IMR-90 (cell line): Measurements from ENCODE around the gene TRAPPC12. TPM values are rescaled to one million over a fixed set of nuclear protein-coding genes. Genes with fewer than 3 reads are reported as not detected.

ENCODE experiments used
- ATAC-seq: fragments of 200-7000 bp; cut with Tn5 transposase; 2 replicates; pipeline ENCODE4 v1.9.1; 2020; ENCODE audit warnings: low read depth, mild to moderate bottlenecking, moderate library complexity
- BruUV-seq: library from RNA; stranded (reverse); fragments of 400-500 nt; replicated peaks from 2 replicates; lab custom pipeline; 2021; lab: Mats Ljungman, UMichigan
- CTCF ChIA-PET: fragments of 300-600 bp; formaldehyde crosslinking; extraction: SDS; loops from one replicate; lab custom pipeline; 2021; ENCODE audit warnings: antibody characterized with exemption; lab: Yijun Ruan, JAX
- POLR2A ChIA-PET: fragments of 300-600 bp; sonication (Branson Sonifier 250); formaldehyde crosslinking; loops from one replicate; lab custom pipeline; 2022; ENCODE audit warnings: antibody characterized with exemption; ENCODE audit not compliant: unreplicated experiment; lab: Charles Lee
- DNase-seq: peaks from one replicate; pipeline ENCODE4 v3.0.0; 2013
- H2AFZ ChIP-seq: replicated peaks from 2 replicates; pipeline ENCODE3; 2013; ENCODE audit warnings: low read length, mild to moderate bottlenecking; ENCODE audit not compliant: poor library complexity
- H2AK5ac ChIP-seq: 2 replicates; pipeline ENCODE4 v1.6.1; 2013; ENCODE audit warnings: low read depth, low read length, inconsistent platforms
- H2AK9ac ChIP-seq: replicated peaks from 2 replicates; pipeline ENCODE3; 2013; ENCODE audit warnings: mild to moderate bottlenecking, low read depth, low read length, moderate library complexity; ENCODE audit not compliant: poor library complexity
- H2BK120ac ChIP-seq: 2 replicates; pipeline ENCODE4 v1.6.1; 2013; ENCODE audit warnings: low read depth, low read length, inconsistent platforms
- H2BK15ac ChIP-seq: 3 replicates; pipeline ENCODE4 v1.6.1; 2013; ENCODE audit warnings: low read depth, low read length, inconsistent platforms
- H2BK20ac ChIP-seq: 2 replicates; pipeline ENCODE4 v1.6.1; 2013; ENCODE audit warnings: low read depth, mild to moderate bottlenecking, inconsistent platforms, low read length, moderate library complexity
- H2BK5ac ChIP-seq: 2 replicates; pipeline ENCODE4 v1.6.1; 2013; ENCODE audit warnings: mild to moderate bottlenecking, low read depth, low read length, inconsistent platforms; ENCODE audit not compliant: poor library complexity, severe bottlenecking
- H3K14ac ChIP-seq: replicated peaks from 2 replicates; pipeline ENCODE4 v1.6.1; 2013; ENCODE audit warnings: low read depth, low read length, inconsistent platforms
- H3K18ac ChIP-seq: 2 replicates; pipeline ENCODE4 v1.6.1; 2013; ENCODE audit warnings: low read depth, low read length, control low read depth
- H3K23ac ChIP-seq: 2 replicates; pipeline ENCODE4 v1.6.1; 2013; ENCODE audit warnings: low read depth, low read length, inconsistent platforms
- H3K27ac ChIP-seq: 2 replicates; pipeline ENCODE4 v1.5.1; 2013; ENCODE audit warnings: mild to moderate bottlenecking, control low read depth, low read length; ENCODE audit not compliant: insufficient read depth
- H3K27me3 ChIP-seq: 2 replicates; pipeline ENCODE4 v1.6.1; 2013; ENCODE audit warnings: low read length; ENCODE audit not compliant: control insufficient read depth, insufficient read depth
- H3K36me3 ChIP-seq: 2 replicates; pipeline ENCODE4 v1.6.1; 2013; ENCODE audit warnings: low read length, mixed read lengths; ENCODE audit not compliant: control insufficient read depth, insufficient read depth
- H3K4ac ChIP-seq: 2 replicates; pipeline ENCODE4 v1.6.1; 2013; ENCODE audit warnings: low read depth, low read length, inconsistent platforms
- H3K4me1 ChIP-seq: 2 replicates; pipeline ENCODE4 v1.6.1; 2013; ENCODE audit warnings: low read length, mixed read lengths; ENCODE audit not compliant: control insufficient read depth, insufficient read depth
- H3K4me2 ChIP-seq: 2 replicates; pipeline ENCODE4 v1.6.1; 2013; ENCODE audit warnings: low read depth, mild to moderate bottlenecking, control low read depth, low read length, moderate library complexity
- H3K4me3 ChIP-seq: 2 replicates; pipeline ENCODE4 v1.5.1; 2013; ENCODE audit warnings: low read depth, mild to moderate bottlenecking, control low read depth, low read length, moderate library complexity; ENCODE audit not compliant: insufficient read depth
- H3K56ac ChIP-seq: 2 replicates; pipeline ENCODE4 v1.6.1; 2013; ENCODE audit warnings: low read length, inconsistent platforms; ENCODE audit not compliant: insufficient read depth; ENCODE audit errors: extremely low read depth
- H3K79me1 ChIP-seq, 2 experiments: 2 replicates each; pipeline ENCODE4 v1.6.1; 2013; ENCODE audit warnings: low read length in 2 of 2, inconsistent platforms in 1 of 2, low read depth in 1 of 2
- H3K9ac ChIP-seq: 2 replicates; pipeline ENCODE4 v1.6.1; 2013; ENCODE audit warnings: low read depth, low read length, control low read depth
- H3K9me1 ChIP-seq: 2 replicates; pipeline ENCODE4 v1.6.1; 2013; ENCODE audit warnings: low read length, inconsistent platforms; ENCODE audit not compliant: insufficient read depth
- H3K9me3 ChIP-seq: 2 replicates; pipeline ENCODE4 v1.6.1; 2013; ENCODE audit warnings: low read length; ENCODE audit not compliant: control insufficient read depth, insufficient read depth
- H4K20me1 ChIP-seq: 2 replicates; pipeline ENCODE4 v1.6.1; 2013; ENCODE audit warnings: low read length, inconsistent platforms; ENCODE audit not compliant: insufficient read depth
- H4K5ac ChIP-seq: 2 replicates; pipeline ENCODE4 v1.6.1; 2013; ENCODE audit warnings: mild to moderate bottlenecking, low read depth, low read length, control low read depth
- H4K8ac ChIP-seq, 2 experiments: 2 replicates each; pipeline ENCODE4 v1.6.1; 2013; ENCODE audit warnings: low read depth in 2 of 2, low read length in 2 of 2, control low read depth in 1 of 2, inconsistent platforms in 1 of 2
- H4K91ac ChIP-seq: 2 replicates; pipeline ENCODE4 v1.6.1; 2013; ENCODE audit warnings: low read depth, low read length, inconsistent platforms; ENCODE audit not compliant: insufficient read depth
- CEBPB ChIP-seq: IDR thresholded peaks from 2 replicates; pipeline ENCODE4 v1.6.1; 2012; ENCODE audit warnings: low read depth, low read length, improper control_type of control experiment
- CHD1 ChIP-seq: IDR thresholded peaks from 2 replicates; pipeline ENCODE4 v1.6.1; 2012; ENCODE audit warnings: low read depth, low read length, improper control_type of control experiment
- FOS ChIP-seq: fragments of 150-350 bp; IDR thresholded peaks from 2 replicates; pipeline ENCODE4 v1.6.1; 2016; ENCODE audit warnings: low read depth, low read length
- MAFK ChIP-seq: IDR thresholded peaks from 2 replicates; pipeline ENCODE4 v1.6.1; 2012; ENCODE audit warnings: low read depth, low read length, improper control_type of control experiment
- MXI1 ChIP-seq: IDR thresholded peaks from 2 replicates; pipeline ENCODE4 v1.6.1; 2012; ENCODE audit warnings: low read depth, mild to moderate bottlenecking, low read length, moderate library complexity, borderline replicate concordance
- POLR2A ChIP-seq: IDR thresholded peaks from 2 replicates; pipeline ENCODE4 v1.6.1; 2012; ENCODE audit warnings: mild to moderate bottlenecking, low read depth, low read length
- RAD21 ChIP-seq: IDR thresholded peaks from 2 replicates; pipeline ENCODE4 v1.6.1; 2012; ENCODE audit warnings: low read length, improper control_type of control experiment
- RFX5 ChIP-seq: IDR thresholded peaks from 2 replicates; pipeline ENCODE4 v1.8.0; 2012; ENCODE audit warnings: low read depth, mild to moderate bottlenecking, low read length, moderate library complexity
- SMC3 ChIP-seq: fragments of 150-350 bp; IDR thresholded peaks from 2 replicates; pipeline ENCODE4 v1.6.1; 2016; ENCODE audit warnings: low read depth, mild to moderate bottlenecking, antibody characterized with exemption, low read length, moderate library complexity
- WGBS, 2 experiments: methylation state at CpG; one replicate each; pipeline versions ENCODE4 v1.1.5 to v1.1.7; 2013; ENCODE audit warnings: missing lambda C conversion rate in 2 of 2; ENCODE audit not compliant: insufficient read length in 1 of 2; ENCODE audit errors: extremely low coverage in 2 of 2; 5-methylcytosine and 5-hydroxymethylcytosine counted together
- dilution Hi-C: fragments of 300-500 bp; cut with HindIII; formaldehyde crosslinking; loops from one replicate; pipeline ENCODE4 v1.14.3; 2018; ENCODE audit warnings: low sequenced_read_pairs; ENCODE audit not compliant: unreplicated experiment
- in situ Hi-C: fragments of 300-500 bp; cut with MboI; formaldehyde crosslinking; loops from 3 replicates; pipeline ENCODE4 v1.14.3; 2019; ENCODE audit warnings: low sequenced_read_pairs, inconsistent platforms, mixed read lengths
- intact Hi-C: fragments of 100-400 bp; cut with micrococcal nuclease; formaldehyde crosslinking; loops from 2 replicates; pipeline ENCODE4 v1.10.0; 2022
- polyA plus RNA-seq, 3 experiments: library from polyadenylated mRNA; depleted of rRNA; stranded (reverse); fragments of >200 nt; gene quantifications; 2 replicates each; pipeline ENCODE4 v1.2.3, GENCODE V29; 2012; ENCODE audit warnings: low replicate concordance in 1 of 3
- total RNA-seq: library from RNA; depleted of rRNA; stranded (reverse); fragments of >200 nt; gene quantifications from 2 replicates; pipeline ENCODE4 v1.2.3, GENCODE V29; 2012
- TF ChIP-seq, protein P1 (sequence below): conservative IDR thresholded peaks from 2 replicates; pipeline ENCODE4 v1.5.1; 2012; ENCODE audit warnings: mild to moderate bottlenecking, low read depth, low read length, improper control_type of control experiment
- TF ChIP-seq, protein P2 (sequence below): fragments of 150-350 bp; IDR thresholded peaks from 2 replicates; pipeline ENCODE4 v1.6.1; 2017; ENCODE audit warnings: mild to moderate bottlenecking, antibody characterized with exemption, low read length, low read depth

TRAPPC12 gene
- total and polyA plus RNA-seq, 2 of the 4 experiments (the other 2 are of a cell fraction): 25.8 to 69.9 TPM

DNA sequence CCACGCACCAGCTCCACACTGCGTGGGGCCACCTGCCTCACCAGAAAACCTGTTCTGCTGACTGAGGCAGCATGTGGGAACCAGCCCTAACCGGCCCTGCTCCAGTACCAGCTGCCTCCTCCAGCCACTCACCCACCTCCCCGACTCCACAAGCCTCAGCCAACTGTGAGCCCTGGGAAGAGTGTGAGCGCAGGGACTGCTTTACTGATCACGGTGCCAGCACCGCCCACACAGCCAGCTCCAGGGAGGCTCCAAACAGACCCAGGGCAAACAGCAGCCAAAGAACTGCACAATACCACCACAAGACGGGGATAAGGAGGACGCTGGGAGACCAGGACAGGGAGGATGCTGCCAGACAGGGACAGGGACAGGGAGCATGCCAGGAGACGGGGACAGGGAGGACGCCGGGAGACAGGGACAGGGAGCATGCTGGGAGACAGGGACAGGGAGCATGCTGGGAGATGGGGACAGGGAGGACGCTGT, 30.2 kb upstream of the TRAPPC12 start:
- Histone ChIP-seq H4K91ac (no peak overlapping the region), H2AK5ac (no peak overlapping the region), H4K8ac (no peak overlapping the region), H3K36me3 (peaks cover 7% of the 10 kb centered on the region), H3K14ac (no peak overlapping the region), H2BK20ac (no peak overlapping the region), H3K4ac (no peak overlapping the region), H2BK120ac (no peak overlapping the region), H3K56ac (no peak overlapping the region), H3K27ac (no peak overlapping the region), H3K4me1 (peaks cover 2% of the 10 kb centered on the region; the same call in 1 of the 2 replicates), H2AK9ac (no peak overlapping the region), H3K27me3 (no peaks in the 10 kb centered on the region), H3K4me2 (no peak overlapping the region), H2BK5ac (no peak overlapping the region), H3K4me3 (no peak overlapping the region), H3K9me3 (no peaks in the 10 kb centered on the region), H2AFZ (peak overlapping the region; percentile 41), H4K5ac (no peak overlapping the region), H3K23ac (no peak overlapping the region), H3K9me1 (0 out of 2 replicates have a peak, but pooled peaks cover 7% of the 10 kb centered on the region), H3K9ac (no peak overlapping the region), H2BK15ac (no peak overlapping the region), H3K79me1 (peaks cover 0 to 6% of the 10 kb centered on the region in 2 experiments; a peak in 2 of 4 replicates), H3K18ac (no peak overlapping the region), H4K20me1 (no peaks in the 10 kb centered on the region)
- ChIA-PET CTCF (no interaction called here), POLR2A (no interaction called here)
- 77% methylated on average over 6 of the region's 13 CpGs; no CpG with 5 or more reads in 1 of the 2 experiments for WGBS, 2 experiments
- BruUV-seq: no TSS peak
- TF ChIP-seq MAFK (no peak), POLR2A (no peak), CHD1 (no peak), RFX5 (no peak), SMC3 (no peak), RAD21 (no peak), FOS (no peak), CEBPB (no peak), MXI1 (no peak)
- TF ChIP-seq, protein P1, sequence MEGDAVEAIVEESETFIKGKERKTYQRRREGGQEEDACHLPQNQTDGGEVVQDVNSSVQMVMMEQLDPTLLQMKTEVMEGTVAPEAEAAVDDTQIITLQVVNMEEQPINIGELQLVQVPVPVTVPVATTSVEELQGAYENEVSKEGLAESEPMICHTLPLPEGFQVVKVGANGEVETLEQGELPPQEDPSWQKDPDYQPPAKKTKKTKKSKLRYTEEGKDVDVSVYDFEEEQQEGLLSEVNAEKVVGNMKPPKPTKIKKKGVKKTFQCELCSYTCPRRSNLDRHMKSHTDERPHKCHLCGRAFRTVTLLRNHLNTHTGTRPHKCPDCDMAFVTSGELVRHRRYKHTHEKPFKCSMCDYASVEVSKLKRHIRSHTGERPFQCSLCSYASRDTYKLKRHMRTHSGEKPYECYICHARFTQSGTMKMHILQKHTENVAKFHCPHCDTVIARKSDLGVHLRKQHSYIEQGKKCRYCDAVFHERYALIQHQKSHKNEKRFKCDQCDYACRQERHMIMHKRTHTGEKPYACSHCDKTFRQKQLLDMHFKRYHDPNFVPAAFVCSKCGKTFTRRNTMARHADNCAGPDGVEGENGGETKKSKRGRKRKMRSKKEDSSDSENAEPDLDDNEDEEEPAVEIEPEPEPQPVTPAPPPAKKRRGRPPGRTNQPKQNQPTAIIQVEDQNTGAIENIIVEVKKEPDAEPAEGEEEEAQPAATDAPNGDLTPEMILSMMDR: no peak
- TF ChIP-seq, protein P2, sequence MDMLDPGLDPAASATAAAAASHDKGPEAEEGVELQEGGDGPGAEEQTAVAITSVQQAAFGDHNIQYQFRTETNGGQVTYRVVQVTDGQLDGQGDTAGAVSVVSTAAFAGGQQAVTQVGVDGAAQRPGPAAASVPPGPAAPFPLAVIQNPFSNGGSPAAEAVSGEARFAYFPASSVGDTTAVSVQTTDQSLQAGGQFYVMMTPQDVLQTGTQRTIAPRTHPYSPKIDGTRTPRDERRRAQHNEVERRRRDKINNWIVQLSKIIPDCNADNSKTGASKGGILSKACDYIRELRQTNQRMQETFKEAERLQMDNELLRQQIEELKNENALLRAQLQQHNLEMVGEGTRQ: no peak
- dilution Hi-C loops (no loop called here), in situ Hi-C loops (no loop called here), intact Hi-C loops (no loop called here)
- ATAC-seq (peak; percentile 42; the same call in 1 of the 2 replicates), DNase-seq (peak; percentile 17)
